Stimulated activated CD8-positive, alpha-beta memory T cell treated with anti-CD3 and anti-CD28 coated beads, Interleukin-7, amount 100 ng/mL, for 48 hours (primary cell): Measurements from ENCODE around the gene STX17.

Experiments
- DNase-seq, 2 donors: peaks; one replicate each; pipeline ENCODE4 v3.0.0-alpha.2; 2020; ENCODE audit warnings: low read depth in 1 of 2; ENCODE audit errors: extremely low read depth in 1 of 2

Gene STX17

GRCh38 chr9:99905833-99906402, 536 bp upstream of the STX17 start:
- DNase-seq: no peak

- no peak for DNase-seq
Measured at GRCh38 chr9:99907208-99907532, 716 bp downstream of the STX17 start.

GRCh38 chr9:99911600-99911999, 5.1 kb downstream of the STX17 start:
- no peak for DNase-seq

GRCh38 chr9:99916650-99917049, 10.2 kb downstream of the STX17 start:
- DNase-seq: no peak

- DNase-seq: no peak
Measured at GRCh38 chr9:99918134-99918533, 11.7 kb downstream of the STX17 start.

GRCh38 chr9:99919930-99920329, 13.5 kb downstream of the STX17 start:
- DNase-seq: no peak

GRCh38 chr9:99921875-99922710, 15.6 kb downstream of the STX17 start:
- no peak for DNase-seq

- DNase-seq: no peak
Measured at GRCh38 chr9:99922711-99923030, 16.2 kb downstream of the STX17 start.

- no peak for DNase-seq
Measured at GRCh38 chr9:99925541-99925940, 19.1 kb downstream of the STX17 start.

- DNase-seq: no peak
Measured at GRCh38 chr9:99929652-99930051, 23.2 kb downstream of the STX17 start.

GRCh38 chr9:99931155-99931840, 24.8 kb downstream of the STX17 start:
- no peak for DNase-seq

- DNase-seq: no peak
Measured at GRCh38 chr9:99936947-99937587, 30.6 kb downstream of the STX17 start.

GRCh38 chr9:99947395-99947794, 40.9 kb downstream of the STX17 start:
- no peak for DNase-seq

GRCh38 chr9:99948482-99948881, 42.0 kb downstream of the STX17 start:
- DNase-seq: no peak

- no peak for DNase-seq
Measured at GRCh38 chr9:99948896-99949295, 42.4 kb downstream of the STX17 start.

GRCh38 chr9:99953861-99954507, 47.5 kb downstream of the STX17 start:
- DNase-seq: no peak

GRCh38 chr9:99954819-99955218, 48.4 kb downstream of the STX17 start:
- no peak for DNase-seq

- peak in 1 of 2 donors; percentile 1 for DNase-seq
Measured at GRCh38 chr9:99955606-99956005, 49.2 kb downstream of the STX17 start.

- DNase-seq: no peak
Measured at GRCh38 chr9:99962680-99963261, 56.3 kb downstream of the STX17 start.

GRCh38 chr9:99964336-99964735, 57.9 kb downstream of the STX17 start:
- DNase-seq: no peak

GRCh38 chr9:99966001-99966400, 59.5 kb downstream of the STX17 start:
- no peak for DNase-seq
